BE2C (cell line): ENCODE measurements around the gene KCNN3.

Experiments used
- DNase-seq: peaks from one replicate; pipeline ENCODE4 v3.0.0-alpha.2; 2020
- H3K27me3 ChIP-seq: fragments of 250-450 bp; sonication (Bioruptor Pico); 2 replicates; pipeline ENCODE4 v1.5.1; 2020; ENCODE audit warnings: mild to moderate bottlenecking
- H3K36me3 ChIP-seq: fragments of 250-450 bp; sonication (Bioruptor Pico); 2 replicates; pipeline ENCODE4 v1.5.1; 2020; ENCODE audit warnings: mild to moderate bottlenecking
- H3K4me1 ChIP-seq: fragments of 250-450 bp; sonication (Bioruptor Pico); 2 replicates; pipeline ENCODE4 v1.5.1; 2020
- H3K4me3 ChIP-seq: 2 replicates; pipeline ENCODE4 v1.5.1; 2011; ENCODE audit warnings: low read depth, low read length
- H3K9me3 ChIP-seq: fragments of 250-450 bp; sonication (Bioruptor Pico); 2 replicates; pipeline ENCODE4 v1.5.1; 2020
- TF ChIP-seq, protein P1 (sequence below): IDR thresholded peaks from 2 replicates; pipeline ENCODE4 v1.5.1; 2012; ENCODE audit warnings: mild to moderate bottlenecking, low read depth, low read length

The KCNN3 gene

DNA sequence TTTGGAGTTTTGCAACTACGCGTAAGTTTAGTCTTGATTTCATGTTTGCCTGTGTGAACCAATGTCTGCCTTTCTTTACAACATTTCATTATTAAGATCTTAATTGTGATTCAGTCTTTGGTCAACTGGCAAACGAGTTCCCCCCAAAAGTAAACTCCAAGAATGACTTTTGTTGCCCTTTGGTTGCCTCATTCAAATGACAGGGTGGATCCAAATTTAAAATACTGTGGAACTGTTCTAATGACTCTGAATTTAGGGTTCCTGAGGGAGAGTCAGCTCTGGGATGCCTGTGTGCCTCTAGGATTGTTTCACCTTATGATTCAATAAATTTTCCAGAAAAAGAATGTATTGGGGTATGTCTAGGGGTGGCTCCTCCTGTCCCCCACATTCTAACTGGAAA, 105.3 kb downstream of the KCNN3 start:
- Histone ChIP-seq H3K4me1 (peaks cover 6% of the 10 kb centered on the region), H3K27me3 (no peaks in the 10 kb centered on the region; the same call in 1 of the 2 replicates), H3K36me3 (no peaks in the 10 kb centered on the region), H3K9me3 (no peaks in the 10 kb centered on the region), H3K4me3 (no peak overlapping the region)
- no peak for DNase-seq
- TF ChIP-seq, protein P1, sequence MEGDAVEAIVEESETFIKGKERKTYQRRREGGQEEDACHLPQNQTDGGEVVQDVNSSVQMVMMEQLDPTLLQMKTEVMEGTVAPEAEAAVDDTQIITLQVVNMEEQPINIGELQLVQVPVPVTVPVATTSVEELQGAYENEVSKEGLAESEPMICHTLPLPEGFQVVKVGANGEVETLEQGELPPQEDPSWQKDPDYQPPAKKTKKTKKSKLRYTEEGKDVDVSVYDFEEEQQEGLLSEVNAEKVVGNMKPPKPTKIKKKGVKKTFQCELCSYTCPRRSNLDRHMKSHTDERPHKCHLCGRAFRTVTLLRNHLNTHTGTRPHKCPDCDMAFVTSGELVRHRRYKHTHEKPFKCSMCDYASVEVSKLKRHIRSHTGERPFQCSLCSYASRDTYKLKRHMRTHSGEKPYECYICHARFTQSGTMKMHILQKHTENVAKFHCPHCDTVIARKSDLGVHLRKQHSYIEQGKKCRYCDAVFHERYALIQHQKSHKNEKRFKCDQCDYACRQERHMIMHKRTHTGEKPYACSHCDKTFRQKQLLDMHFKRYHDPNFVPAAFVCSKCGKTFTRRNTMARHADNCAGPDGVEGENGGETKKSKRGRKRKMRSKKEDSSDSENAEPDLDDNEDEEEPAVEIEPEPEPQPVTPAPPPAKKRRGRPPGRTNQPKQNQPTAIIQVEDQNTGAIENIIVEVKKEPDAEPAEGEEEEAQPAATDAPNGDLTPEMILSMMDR = no peak

DNA sequence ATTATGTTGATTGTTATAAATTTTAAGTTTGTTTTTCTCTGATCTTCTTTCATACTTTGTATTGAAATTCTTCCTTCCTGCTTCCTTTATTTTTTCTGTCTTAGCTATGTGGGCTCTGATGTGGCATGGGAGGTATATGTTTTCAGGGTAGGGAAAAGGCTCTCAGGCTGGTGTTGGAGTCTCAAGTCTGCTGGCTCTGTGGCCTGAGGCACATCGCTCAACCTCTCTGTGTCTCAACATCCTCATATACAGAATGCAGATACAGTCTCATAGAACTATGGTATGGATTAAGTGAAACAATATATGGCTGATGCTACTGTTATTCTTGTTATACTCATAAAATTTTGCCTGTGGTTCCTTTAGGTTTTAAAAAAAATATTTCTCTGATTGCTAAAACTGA, 105.9 kb downstream of the KCNN3 start:
- TF ChIP-seq, protein P1 = no peak
- no peak overlapping the region for H3K4me3 ChIP-seq
- H3K36me3 ChIP-seq = no peaks in the 10 kb centered on the region
- no peaks in the 10 kb centered on the region for H3K9me3 ChIP-seq
- H3K27me3 ChIP-seq = no peaks in the 10 kb centered on the region; the same call in 1 of the 2 replicates
- peaks cover 6% of the 10 kb centered on the region for H3K4me1 ChIP-seq
- no peak for DNase-seq

- peak; percentile 83 for DNase-seq
- Histone ChIP-seq H3K27me3 (no peaks in the 10 kb centered on the region; the same call in 1 of the 2 replicates), H3K4me3 (peak overlapping the region; percentile 64), H3K36me3 (no peaks in the 10 kb centered on the region), H3K9me3 (no peaks in the 10 kb centered on the region), H3K4me1 (no peaks in the 10 kb centered on the region; the same call in 1 of the 2 replicates)
- TF ChIP-seq, protein P1 = peak; percentile 82
Measured at GRCh38 chr1:154760469-154760933, 109.6 kb downstream of the KCNN3 start.

DNA sequence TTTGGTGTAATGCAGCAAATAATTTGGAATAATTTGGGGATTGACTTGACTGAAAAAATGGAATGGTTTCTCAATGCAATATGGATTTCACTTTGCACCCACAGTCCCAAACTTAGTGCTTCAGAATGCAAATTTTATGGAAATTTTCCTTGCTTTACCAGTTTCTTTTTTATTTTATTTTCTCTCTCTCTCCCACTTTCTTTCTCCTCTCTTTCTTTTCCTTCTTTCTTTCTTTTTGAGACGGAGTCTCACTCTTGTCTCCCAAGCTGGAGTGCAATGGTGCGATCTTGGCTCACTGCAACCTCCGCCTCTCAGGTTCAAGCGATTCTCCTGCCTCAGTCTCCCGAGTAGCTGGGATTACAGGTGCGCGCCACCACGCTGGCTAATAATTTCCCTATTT, 110.3 kb downstream of the KCNN3 start:
- H3K4me1 ChIP-seq = no peaks in the 10 kb centered on the region; the same call in 1 of the 2 replicates
- TF ChIP-seq, protein P1 = no peak
- no peaks in the 10 kb centered on the region for H3K36me3 ChIP-seq
- H3K4me3 ChIP-seq = no peak overlapping the region
- DNase-seq = no peak
- no peaks in the 10 kb centered on the region for H3K9me3 ChIP-seq
- H3K27me3 ChIP-seq = no peaks in the 10 kb centered on the region; the same call in 1 of the 2 replicates

DNA sequence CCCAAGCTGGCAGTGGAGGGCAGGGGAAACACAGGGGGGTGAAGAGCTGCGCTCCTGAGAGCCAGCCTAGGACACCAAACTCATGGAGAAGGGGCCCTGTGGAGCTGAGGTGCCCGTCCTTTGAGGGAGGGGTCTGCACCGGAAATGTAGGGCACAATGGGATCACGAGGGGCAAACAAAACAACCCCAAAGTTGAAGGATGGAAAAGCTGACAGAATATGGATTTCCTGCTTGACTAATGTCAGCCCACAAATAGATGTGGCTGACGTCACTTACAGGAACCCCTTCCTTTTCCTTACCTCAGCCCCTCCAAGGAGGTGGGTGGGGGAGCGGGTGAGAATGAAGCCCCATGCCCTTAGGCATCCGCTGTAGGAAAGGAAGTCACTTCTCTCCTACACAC, 110.9 kb downstream of the KCNN3 start:
- TF ChIP-seq, protein P1 = no peak
- no peak for DNase-seq
- Histone ChIP-seq H3K27me3 (no peaks in the 10 kb centered on the region; the same call in 1 of the 2 replicates), H3K4me1 (no peaks in the 10 kb centered on the region; the same call in 1 of the 2 replicates), H3K36me3 (no peaks in the 10 kb centered on the region), H3K9me3 (no peaks in the 10 kb centered on the region), H3K4me3 (no peak overlapping the region)

GRCh38 chr1:154758346-154758745, 111.7 kb downstream of the KCNN3 start:
- Histone ChIP-seq H3K27me3 (no peaks in the 10 kb centered on the region; the same call in 1 of the 2 replicates), H3K36me3 (no peaks in the 10 kb centered on the region), H3K9me3 (no peaks in the 10 kb centered on the region), H3K4me1 (no peaks in the 10 kb centered on the region; the same call in 1 of the 2 replicates), H3K4me3 (no peak overlapping the region)
- DNase-seq = no peak
- TF ChIP-seq, protein P1 = no peak
